A549 (cell line): ENCODE results near the gene CFAP65.

Experiments used
- CTCF ChIP-seq: fragments of >200 bp; sonication (Bioruptor Twin); formaldehyde crosslinking; IDR thresholded peaks from 3 replicates; pipeline ENCODE4 v1.5.1; 2016
- ESRRA ChIP-seq: fragments of 150-350 bp; IDR thresholded peaks from 2 replicates; pipeline ENCODE4 v1.6.1; 2014; ENCODE audit warnings: mild to moderate bottlenecking, low read length, borderline replicate concordance
- POLR2AphosphoS2 ChIP-seq: conservative IDR thresholded peaks from 2 replicates; pipeline ENCODE4 v1.6.1; 2012; ENCODE audit warnings: low read length, improper control_type of control experiment, inconsistent platforms
- RCOR1 ChIP-seq: fragments of 150-350 bp; IDR thresholded peaks from 2 replicates; pipeline ENCODE4 v1.6.1; 2014; ENCODE audit warnings: antibody characterized with exemption, low read length, low read depth
- USF2 ChIP-seq: fragments of 450-650 bp; IDR thresholded peaks from 2 replicates; pipeline ENCODE4 v1.6.1; 2014; ENCODE audit warnings: antibody characterized with exemption
- ZFP36 ChIP-seq: fragments of 450-650 bp; IDR thresholded peaks from 2 replicates; pipeline ENCODE4 v1.6.1; 2014; ENCODE audit warnings: borderline replicate concordance; ENCODE audit not compliant: partially characterized antibody

GRCh38 chr2:218954541-218955300 lies 86.6 kb downstream of the CFAP65 start:
- no peak for TF ChIP-seq USF2
- TF ChIP-seq CTCF, result no peak
- TF ChIP-seq RCOR1, result no peak
- TF ChIP-seq POLR2AphosphoS2, result no peak
- no peak for TF ChIP-seq ZFP36
- no peak for TF ChIP-seq ESRRA
